ENCODE data around the gene WDR20. TPM values are rescaled to one million over a fixed set of nuclear protein-coding genes. Genes with fewer than 3 reads are reported as not detected.

WDR20 gene
- total RNA-seq, 1 donor from 2014 or later, result 44.8 TPM

DNA sequence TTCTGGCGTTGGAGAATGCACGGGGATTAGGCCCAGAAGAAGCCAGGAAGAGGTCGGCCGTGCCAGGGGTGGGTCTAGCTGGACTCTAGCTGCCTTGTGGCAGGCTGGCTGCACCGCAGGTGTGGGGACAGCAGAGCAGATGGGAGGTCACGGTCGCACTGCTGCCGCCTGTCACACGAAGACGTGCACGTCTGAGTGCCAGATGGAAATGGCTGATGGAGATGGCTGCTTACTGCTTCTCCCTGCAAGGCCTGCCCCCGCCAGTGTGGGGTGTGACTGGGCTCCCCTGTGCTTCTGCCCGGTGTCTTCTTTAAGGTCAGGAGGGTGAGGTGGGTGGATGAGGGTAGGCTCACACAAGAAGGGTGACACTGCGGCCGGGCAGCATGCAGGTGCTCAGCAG lies 86.2 kb downstream of the WDR20 start:
- no peak overlapping the region for H3K27ac ChIP-seq
- no peak overlapping the region for H3K4me3 ChIP-seq
- H3K36me3 ChIP-seq, result peaks cover 0 to 6% of the 10 kb centered on the region in 2 donors
- H3K4me1 ChIP-seq, result no peaks in the 10 kb centered on the region
- intact Hi-C loops (cut with DNase I), result no loop called here
- DNase-seq (ENCODE audit: low spot score in 2 of 2), result no peak
- no peaks in the 10 kb centered on the region for H3K27me3 ChIP-seq
- TF ChIP-seq, protein P1, sequence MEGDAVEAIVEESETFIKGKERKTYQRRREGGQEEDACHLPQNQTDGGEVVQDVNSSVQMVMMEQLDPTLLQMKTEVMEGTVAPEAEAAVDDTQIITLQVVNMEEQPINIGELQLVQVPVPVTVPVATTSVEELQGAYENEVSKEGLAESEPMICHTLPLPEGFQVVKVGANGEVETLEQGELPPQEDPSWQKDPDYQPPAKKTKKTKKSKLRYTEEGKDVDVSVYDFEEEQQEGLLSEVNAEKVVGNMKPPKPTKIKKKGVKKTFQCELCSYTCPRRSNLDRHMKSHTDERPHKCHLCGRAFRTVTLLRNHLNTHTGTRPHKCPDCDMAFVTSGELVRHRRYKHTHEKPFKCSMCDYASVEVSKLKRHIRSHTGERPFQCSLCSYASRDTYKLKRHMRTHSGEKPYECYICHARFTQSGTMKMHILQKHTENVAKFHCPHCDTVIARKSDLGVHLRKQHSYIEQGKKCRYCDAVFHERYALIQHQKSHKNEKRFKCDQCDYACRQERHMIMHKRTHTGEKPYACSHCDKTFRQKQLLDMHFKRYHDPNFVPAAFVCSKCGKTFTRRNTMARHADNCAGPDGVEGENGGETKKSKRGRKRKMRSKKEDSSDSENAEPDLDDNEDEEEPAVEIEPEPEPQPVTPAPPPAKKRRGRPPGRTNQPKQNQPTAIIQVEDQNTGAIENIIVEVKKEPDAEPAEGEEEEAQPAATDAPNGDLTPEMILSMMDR (IDR thresholded peaks at IDR 0.05), result no peak
- no peaks in the 10 kb centered on the region for H3K9me3 ChIP-seq

DNA sequence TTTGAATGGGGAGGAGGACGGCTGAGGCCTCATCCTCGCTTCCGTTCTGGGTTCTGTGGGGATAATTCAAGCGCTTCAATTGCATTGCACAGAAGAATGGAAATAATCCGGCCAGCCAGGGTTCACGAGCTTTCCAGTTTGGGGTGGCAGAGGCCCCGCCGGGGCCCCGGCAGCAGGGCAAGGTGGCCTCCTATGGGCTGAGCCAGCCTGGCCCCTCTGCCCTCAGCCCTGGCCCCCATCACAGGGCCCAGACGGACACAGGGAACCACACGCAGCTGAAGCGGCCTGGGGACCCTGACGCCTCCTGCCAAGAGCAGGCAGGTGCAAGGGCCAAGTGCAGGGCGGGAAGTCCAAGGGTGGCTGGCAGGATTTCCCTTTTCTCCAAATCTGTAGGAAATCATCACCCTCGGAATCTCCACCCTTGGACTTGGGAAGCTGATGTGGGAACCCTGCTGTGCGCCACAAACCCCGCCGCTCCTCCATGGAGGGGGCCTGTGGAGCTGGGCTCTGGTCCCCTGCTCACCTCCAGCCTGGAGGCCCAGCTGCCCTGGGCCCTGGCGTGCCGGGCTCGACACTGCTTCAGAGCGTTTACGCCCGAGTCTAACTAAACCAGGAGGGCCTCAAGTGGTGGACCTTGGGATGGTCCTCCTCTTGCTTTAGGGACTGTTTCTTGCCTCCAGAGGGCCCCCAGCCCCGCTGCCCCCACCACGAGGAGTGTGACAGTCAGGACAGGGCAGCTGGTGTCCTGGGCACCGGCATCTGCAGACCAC lies 86.8 kb downstream of the WDR20 start:
- Histone ChIP-seq H3K4me3 (peak overlapping the region in 1 of 2 donors; percentile 35), H3K36me3 (peaks cover 0 to 6% of the 10 kb centered on the region in 2 donors), H3K9me3 (no peaks in the 10 kb centered on the region), H3K27ac (no peak overlapping the region), H3K4me1 (no peaks in the 10 kb centered on the region), H3K27me3 (no peaks in the 10 kb centered on the region)
- TF ChIP-seq, protein P1 (IDR thresholded peaks at IDR 0.05), result no peak
- no peak for DNase-seq (ENCODE audit: low spot score in 2 of 2)
- intact Hi-C loops (cut with DNase I), result no loop called here

DNA sequence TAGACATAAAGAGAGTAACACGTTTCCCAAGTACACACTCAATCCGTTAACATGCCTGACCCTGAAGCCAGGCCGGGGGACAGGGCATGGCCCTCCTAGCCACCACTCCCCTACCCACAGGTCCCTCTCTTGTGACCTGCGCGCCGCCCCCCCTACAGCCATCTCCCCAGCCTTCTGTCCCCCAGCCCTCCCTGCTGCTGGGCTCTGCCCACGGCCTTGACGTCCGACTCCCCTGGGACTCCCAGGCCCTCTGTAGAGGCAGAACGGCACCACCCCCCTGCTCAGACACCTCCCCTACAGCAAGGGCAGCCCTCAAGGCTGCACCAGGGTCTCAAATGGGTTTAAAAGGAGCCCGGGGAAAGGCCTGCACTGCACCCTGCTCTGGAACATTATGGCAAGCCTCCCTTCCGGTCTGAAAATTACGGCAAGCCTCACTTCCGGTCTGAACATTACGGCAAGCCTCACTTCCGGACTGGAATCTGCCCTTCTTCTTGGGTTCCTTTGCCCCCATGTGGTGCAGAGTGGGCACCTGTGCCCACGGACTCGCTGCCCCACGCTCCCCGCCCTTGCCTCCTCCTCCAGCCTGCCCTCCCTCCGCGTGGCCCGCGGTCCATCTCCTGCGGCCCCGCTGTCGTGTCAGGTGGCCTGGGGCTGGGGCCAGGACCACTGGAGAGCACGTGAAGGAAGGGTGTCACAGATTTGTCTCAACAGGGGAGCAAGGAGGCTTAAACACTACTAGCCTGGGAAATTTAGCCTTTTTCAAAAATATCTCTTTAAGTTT lies 87.7 kb downstream of the WDR20 start:
- intact Hi-C loops (cut with DNase I), result no loop called here
- H3K4me1 ChIP-seq, result no peaks in the 10 kb centered on the region
- H3K4me3 ChIP-seq, result peak overlapping the region; percentile 4 to 35
- H3K27me3 ChIP-seq, result no peaks in the 10 kb centered on the region
- peaks cover 0 to 6% of the 10 kb centered on the region in 2 donors for H3K36me3 ChIP-seq
- TF ChIP-seq, protein P1 (IDR thresholded peaks at IDR 0.05), result no peak
- H3K27ac ChIP-seq, result no peak overlapping the region
- DNase-seq (ENCODE audit: low spot score in 2 of 2), result no peak
- no peaks in the 10 kb centered on the region for H3K9me3 ChIP-seq

DNA sequence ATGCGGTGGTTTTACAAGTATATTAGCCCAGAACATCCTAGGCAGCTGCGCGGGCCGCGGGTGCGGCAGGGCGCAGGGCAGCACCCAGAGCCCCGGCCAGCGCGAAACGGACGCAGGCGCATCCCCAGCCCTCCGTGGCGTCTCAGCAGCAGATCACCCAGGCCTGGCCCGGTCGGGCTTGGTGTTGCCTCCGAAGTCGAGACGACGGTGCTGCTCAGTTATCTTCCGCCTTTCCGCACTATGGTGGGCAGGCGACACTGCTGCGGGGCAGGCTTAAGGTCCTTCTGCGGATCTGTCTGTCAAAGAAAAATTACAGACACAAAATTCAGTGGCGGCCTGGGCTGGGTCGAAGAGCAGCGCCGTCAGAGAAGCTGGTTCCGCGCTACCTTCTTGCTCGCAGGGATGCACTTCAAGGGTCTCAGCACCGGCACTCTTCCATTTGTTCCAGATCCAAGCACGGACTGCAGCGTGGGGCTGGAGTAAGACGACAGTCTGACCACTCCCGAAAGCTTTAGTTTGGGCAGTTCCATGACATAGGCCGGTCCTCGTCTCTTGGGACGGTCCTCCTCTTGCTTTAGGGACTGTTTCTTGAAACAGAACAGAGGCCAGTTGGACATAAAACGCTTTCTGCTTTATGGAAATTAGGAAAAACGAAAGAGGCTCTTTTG lies 89.5 kb downstream of the WDR20 start:
- H3K36me3 ChIP-seq, result no peaks in the 10 kb centered on the region

DNA sequence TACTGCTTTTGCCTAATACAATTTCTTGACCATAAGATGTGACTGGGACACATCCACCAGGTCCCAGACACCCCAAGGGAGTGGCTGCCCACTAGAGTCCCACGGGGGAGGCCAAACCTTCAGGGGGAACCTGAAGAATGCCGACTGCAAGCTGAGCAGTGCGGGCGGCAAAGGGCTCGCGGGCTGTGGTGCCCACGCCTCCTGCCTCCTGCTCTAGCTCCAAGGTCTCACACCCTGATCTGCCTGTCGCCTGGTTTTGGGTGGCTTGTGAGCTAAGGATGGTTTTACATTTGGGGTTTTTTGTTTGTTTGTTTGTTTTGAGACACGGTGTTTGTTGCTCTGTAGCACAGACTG lies 90.0 kb downstream of the WDR20 start:
- Histone ChIP-seq H3K27ac (no peak overlapping the region), H3K27me3 (no peaks in the 10 kb centered on the region), H3K4me1 (no peaks in the 10 kb centered on the region), H3K9me3 (no peaks in the 10 kb centered on the region), H3K36me3 (no peaks in the 10 kb centered on the region), H3K4me3 (no peak overlapping the region)
- TF ChIP-seq, protein P1 (IDR thresholded peaks at IDR 0.05), result no peak
- intact Hi-C loops (cut with DNase I), result loop anchor here (10.0 kb wide), 1 partner anchor 275 kb away; the partner anchor contains the start of gene ANKRD9
- no peak for DNase-seq (ENCODE audit: low spot score in 2 of 2)

More for the DNA sequence above, 89.5 kb downstream of the WDR20 start:
- no peak for DNase-seq (ENCODE audit: low spot score in 2 of 2)
- TF ChIP-seq, protein P1 (IDR thresholded peaks at IDR 0.05), result no peak
- H3K27me3 ChIP-seq, result no peaks in the 10 kb centered on the region
- no peak overlapping the region for H3K27ac ChIP-seq
- no peaks in the 10 kb centered on the region for H3K4me1 ChIP-seq
- H3K9me3 ChIP-seq, result no peaks in the 10 kb centered on the region
- intact Hi-C loops (cut with DNase I), result no loop called here
- no peak overlapping the region for H3K4me3 ChIP-seq
